Keratinocyte (primary cell): Measurements from ENCODE around the gene TCEANC2. TPM values are rescaled to one million over a fixed set of nuclear protein-coding genes. Genes with fewer than 3 reads are reported as not detected.

Experiments
- DNase-seq: peaks from one replicate; pipeline ENCODE4 v3.0.0-alpha.2; 2011; ENCODE audit warnings: low read depth, missing footprints, low spot score
- FAIRE-seq: peaks from 2 replicates; lab custom pipeline; 2011; peaks lifted over from hg19 to GRCh38; lab: Jason Lieb, UNC
- H2AFZ ChIP-seq: 2 replicates; pipeline ENCODE4 v1.6.0; 2012; ENCODE audit warnings: low read length, control low read depth, inconsistent platforms; ENCODE audit not compliant: control insufficient read depth
- H3K27ac ChIP-seq: 2 replicates; pipeline ENCODE4 v1.5.1; 2011; ENCODE audit warnings: low read length; ENCODE audit not compliant: control insufficient read depth, insufficient read depth
- H3K27me3 ChIP-seq: 3 replicates; pipeline ENCODE4 v1.6.0; 2011; ENCODE audit warnings: low read length; ENCODE audit not compliant: control insufficient read depth, insufficient read depth; ENCODE audit errors: extremely low read depth
- H3K36me3 ChIP-seq, 2 experiments: 2 replicates in 1 of 2; 3 replicates in 1 of 2; pipeline ENCODE4 v1.5.1; 2011; ENCODE audit warnings: low read length in 2 of 2, mild to moderate bottlenecking in 1 of 2; ENCODE audit not compliant: control insufficient read depth in 2 of 2, insufficient read depth in 2 of 2; ENCODE audit errors: extremely low read depth in 1 of 2
- H3K4me1 ChIP-seq: 3 replicates; pipeline ENCODE4 v1.5.1; 2011; ENCODE audit warnings: low read length; ENCODE audit not compliant: control insufficient read depth, insufficient read depth; ENCODE audit errors: extremely low read depth
- H3K4me2 ChIP-seq: 3 replicates; pipeline ENCODE4 v1.6.0; 2011; ENCODE audit warnings: low read depth, low read length; ENCODE audit not compliant: control insufficient read depth, insufficient read depth; ENCODE audit errors: extremely low read depth
- H3K4me3 ChIP-seq, 3 experiments: fragments of 200-600 bp in 1 of 3; sonication (generic) in 1 of 3; 2 replicates in 2 of 3; 3 replicates in 1 of 3; pipeline ENCODE4 v1.5.1; 2011 to 2016; ENCODE audit warnings: low read length in 3 of 3, mild to moderate bottlenecking in 3 of 3, control low read depth in 2 of 3, inconsistent platforms in 1 of 3, low read depth in 1 of 3, mixed read lengths in 1 of 3, mixed run types in 1 of 3, moderate library complexity in 1 of 3; ENCODE audit not compliant: control insufficient read depth in 2 of 3, insufficient read depth in 2 of 3; ENCODE audit errors: extremely low read depth in 1 of 3
- H3K79me2 ChIP-seq: 2 replicates; pipeline ENCODE4 v1.6.0; 2012; ENCODE audit warnings: low read length; ENCODE audit not compliant: control insufficient read depth, insufficient read depth
- H3K9ac ChIP-seq: 3 replicates; pipeline ENCODE4 v1.6.0; 2011; ENCODE audit warnings: low read length; ENCODE audit not compliant: control insufficient read depth, insufficient read depth; ENCODE audit errors: extremely low read depth
- H3K9me1 ChIP-seq: 3 replicates; pipeline ENCODE4 v1.6.0; 2011; ENCODE audit warnings: low read length; ENCODE audit not compliant: control insufficient read depth, insufficient read depth; ENCODE audit errors: extremely low read depth
- H3K9me3 ChIP-seq: 2 replicates; pipeline ENCODE4 v1.5.1; 2012; ENCODE audit warnings: low read depth, low read length; ENCODE audit not compliant: control insufficient read depth
- H4K20me1 ChIP-seq: 3 replicates; pipeline ENCODE4 v1.6.0; 2011; ENCODE audit warnings: low read length; ENCODE audit not compliant: control insufficient read depth, insufficient read depth; ENCODE audit errors: extremely low read depth
- EZH2 ChIP-seq: IDR thresholded peaks from one replicate; pipeline ENCODE4 v1.6.1; 2012; ENCODE audit warnings: inconsistent platforms, mild to moderate bottlenecking, low read length, moderate library complexity
- dilution Hi-C: fragments of 300-500 bp; cut with MboI; formaldehyde crosslinking; loops from one replicate; pipeline ENCODE4 v1.7.0; 2020; ENCODE audit warnings: low sequenced_read_pairs; ENCODE audit not compliant: extremely low pct_ligation_motif_present
- polyA plus RNA-seq, 5 experiments: library from polyadenylated mRNA; depleted of rRNA in 3 of 5; stranded (reverse) in 3 of 5; stranded (forward) in 1 of 5; unstranded in 1 of 5; fragments of >200 nt; gene quantifications; 1 replicate in 1 of 5; 2 replicates in 3 of 5; 3 replicates in 1 of 5; pipeline versions ENCODE4 v1.2.1 to v1.2.3, GENCODE V29; 2011 to 2012; ENCODE audit warnings: missing spikeins in 2 of 5, low read depth in 1 of 5, low replicate concordance in 1 of 5
- TF ChIP-seq, protein P1 (sequence below), 3 experiments: IDR thresholded peaks in 1 of 3; conservative IDR thresholded peaks in 1 of 3; optimal IDR thresholded peaks in 1 of 3; 2 replicates in 2 of 3; 3 replicates in 1 of 3; pipeline versions ENCODE3 to v1.5.1; 2011; ENCODE audit warnings: low read length in 3 of 3, mild to moderate bottlenecking in 3 of 3, moderate library complexity in 2 of 3, control low read depth in 1 of 3, inconsistent platforms in 1 of 3; ENCODE audit not compliant: insufficient read depth in 2 of 3; ENCODE audit errors: extremely low read depth in 1 of 3

TCEANC2 gene
- polyA plus RNA-seq, 1 donor (not counting 4 experiments of a cell fraction or from before 2014, with no cell fraction given) = 4.3 TPM

DNA sequence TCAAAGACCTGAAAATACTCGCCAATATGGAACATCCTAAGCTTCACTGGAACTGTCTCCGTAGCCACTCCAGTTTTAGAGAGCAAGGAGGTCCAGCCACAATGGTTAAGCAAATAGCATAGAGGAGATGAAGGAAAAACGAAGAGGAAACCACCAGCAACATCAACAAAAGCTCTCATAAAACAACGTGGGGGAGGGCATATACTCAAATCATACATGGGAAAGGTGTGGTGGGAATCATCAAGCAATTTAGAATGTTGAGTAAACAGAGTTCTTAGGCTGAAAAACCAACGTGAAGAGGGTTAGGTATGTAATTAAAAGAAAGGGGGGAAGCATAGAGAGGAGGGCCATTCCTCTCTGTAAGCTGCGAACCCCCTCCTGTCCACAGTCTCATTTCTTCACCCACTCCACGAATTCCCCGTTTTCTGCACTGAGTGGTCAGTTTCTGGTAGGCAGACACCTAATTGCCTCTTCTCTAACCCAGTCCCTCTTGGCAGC, 1.4 kb upstream of the TCEANC2 start:
- peak overlapping the region; percentile 99 for H3K4me2 ChIP-seq
- FAIRE-seq (no peak), DNase-seq (no peak)
- H3K79me2 ChIP-seq = peaks cover 51% of the 10 kb centered on the region
- H3K36me3 ChIP-seq = no peaks in the 10 kb centered on the region
- dilution Hi-C loops = no loop called here
- H3K9ac ChIP-seq = peak overlapping the region; percentile 90
- peak overlapping the region; percentile 91 for H3K27ac ChIP-seq
- H3K27me3 ChIP-seq = no peaks in the 10 kb centered on the region
- no peaks in the 10 kb centered on the region for H3K9me1 ChIP-seq
- peak overlapping the region; percentile 89 to 99 (median 97) for H3K4me3 ChIP-seq
- TF ChIP-seq EZH2 = no peak
- H2AFZ ChIP-seq = peak overlapping the region; percentile 99
- H3K9me3 ChIP-seq = no peaks in the 10 kb centered on the region
- H3K4me1 ChIP-seq = peaks cover 15% of the 10 kb centered on the region
- H4K20me1 ChIP-seq = no peaks in the 10 kb centered on the region

DNA sequence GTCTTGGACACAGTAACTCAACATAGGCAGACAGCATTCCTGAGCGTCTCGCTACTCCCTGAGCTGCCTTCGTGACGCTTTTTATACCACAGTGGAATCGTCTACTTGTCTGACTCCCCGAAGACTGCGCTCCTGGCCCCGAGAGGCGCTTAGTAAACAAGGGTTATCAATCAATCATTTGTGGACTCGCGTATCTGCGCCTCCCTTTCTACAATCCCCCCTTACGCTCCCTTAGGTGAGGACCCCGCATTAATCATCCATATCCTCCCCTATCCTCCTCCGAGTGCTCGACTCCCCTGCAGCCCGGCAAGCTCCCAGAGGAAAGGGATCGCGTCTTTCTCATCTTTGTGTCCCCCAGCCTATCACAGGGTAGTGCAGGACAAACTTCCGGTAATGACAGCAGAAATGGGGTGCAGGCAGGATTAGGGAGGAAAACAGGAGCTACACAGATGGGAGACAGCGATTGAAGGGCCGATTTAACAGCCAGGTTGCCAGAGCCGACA, 926 bp upstream of the TCEANC2 start:
- Histone ChIP-seq H4K20me1 (no peaks in the 10 kb centered on the region), H3K27me3 (no peaks in the 10 kb centered on the region), H3K9me1 (no peaks in the 10 kb centered on the region), H3K79me2 (peaks cover 46% of the 10 kb centered on the region), H3K27ac (peak overlapping the region; percentile 91), H3K4me1 (peaks cover 15% of the 10 kb centered on the region), H3K36me3 (no peaks in the 10 kb centered on the region), H3K9me3 (no peaks in the 10 kb centered on the region), H2AFZ (peak overlapping the region; percentile 99), H3K4me3 (peak overlapping the region; percentile 89 to 99 (median 97)), H3K4me2 (peak overlapping the region; percentile 99), H3K9ac (peak overlapping the region; percentile 90)
- no peak for TF ChIP-seq EZH2
- TF ChIP-seq, protein P1, sequence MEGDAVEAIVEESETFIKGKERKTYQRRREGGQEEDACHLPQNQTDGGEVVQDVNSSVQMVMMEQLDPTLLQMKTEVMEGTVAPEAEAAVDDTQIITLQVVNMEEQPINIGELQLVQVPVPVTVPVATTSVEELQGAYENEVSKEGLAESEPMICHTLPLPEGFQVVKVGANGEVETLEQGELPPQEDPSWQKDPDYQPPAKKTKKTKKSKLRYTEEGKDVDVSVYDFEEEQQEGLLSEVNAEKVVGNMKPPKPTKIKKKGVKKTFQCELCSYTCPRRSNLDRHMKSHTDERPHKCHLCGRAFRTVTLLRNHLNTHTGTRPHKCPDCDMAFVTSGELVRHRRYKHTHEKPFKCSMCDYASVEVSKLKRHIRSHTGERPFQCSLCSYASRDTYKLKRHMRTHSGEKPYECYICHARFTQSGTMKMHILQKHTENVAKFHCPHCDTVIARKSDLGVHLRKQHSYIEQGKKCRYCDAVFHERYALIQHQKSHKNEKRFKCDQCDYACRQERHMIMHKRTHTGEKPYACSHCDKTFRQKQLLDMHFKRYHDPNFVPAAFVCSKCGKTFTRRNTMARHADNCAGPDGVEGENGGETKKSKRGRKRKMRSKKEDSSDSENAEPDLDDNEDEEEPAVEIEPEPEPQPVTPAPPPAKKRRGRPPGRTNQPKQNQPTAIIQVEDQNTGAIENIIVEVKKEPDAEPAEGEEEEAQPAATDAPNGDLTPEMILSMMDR (optimal IDR thresholded peaks at IDR 0.05 in 1 of 3, IDR thresholded peaks at IDR 0.05 in 1 of 3, conservative IDR thresholded peaks at IDR 0.05 in 1 of 3; ENCODE audit: extremely low read depth in 1 of 3, insufficient read depth in 2 of 3, low read length in 3 of 3) = no peak
- DNase-seq (no peak), FAIRE-seq (peak; percentile 26)
- dilution Hi-C loops = no loop called here
